GM23338 (cell line): Measurements from ENCODE around the gene RRP9. TPM values are rescaled to one million over a fixed set of nuclear protein-coding genes. Genes with fewer than 3 reads are reported as not detected.

ENCODE experiments used
- ATAC-seq: fragments of 200-7000 bp; cut with Tn5 transposase; 3 replicates; pipeline ENCODE4 v1.9.1; 2020
- DNase-seq: peaks from one replicate; pipeline ENCODE4 v3.0.0-alpha.2; 2015; ENCODE audit warnings: low spot score
- H2AFZ ChIP-seq: fragments of 200-600 bp; sonication (generic); 2 replicates; pipeline ENCODE4 v1.8.0; 2016; ENCODE audit warnings: antibody characterized with exemption, mild to moderate bottlenecking, moderate library complexity
- H3F3A ChIP-seq: fragments of 200-600 bp; sonication (generic); replicated peaks from 2 replicates; pipeline ENCODE4 v1.8.0; 2017; ENCODE audit warnings: antibody characterized with exemption, mixed run types, low read depth
- H3K27ac ChIP-seq: fragments of 200-600 bp; sonication (generic); 2 replicates; pipeline ENCODE4 v1.6.1; 2016; ENCODE audit warnings: low read depth
- H3K27me3 ChIP-seq: fragments of 200-600 bp; sonication (generic); 2 replicates; pipeline ENCODE4 v1.8.0; 2016; ENCODE audit warnings: mild to moderate bottlenecking, mixed run types, moderate library complexity; ENCODE audit not compliant: insufficient read depth
- H3K36me3 ChIP-seq: fragments of 200-600 bp; sonication (generic); 2 replicates; pipeline ENCODE4 v1.8.0; 2016; ENCODE audit warnings: mild to moderate bottlenecking; ENCODE audit not compliant: insufficient read depth
- H3K4me1 ChIP-seq: fragments of 200-600 bp; sonication (generic); 2 replicates; pipeline ENCODE4 v1.8.0; 2016; ENCODE audit warnings: mild to moderate bottlenecking, moderate library complexity; ENCODE audit not compliant: insufficient read depth
- H3K4me2 ChIP-seq: fragments of 200-600 bp; sonication (generic); 2 replicates; pipeline ENCODE4 v1.7.1; 2017; ENCODE audit warnings: mixed run types
- H3K4me3 ChIP-seq: fragments of 200-600 bp; sonication (generic); 2 replicates; pipeline ENCODE4 v1.6.1; 2016; ENCODE audit warnings: mixed run types
- H3K79me2 ChIP-seq: fragments of 200-600 bp; sonication (generic); replicated peaks from 2 replicates; pipeline ENCODE4 v1.8.0; 2017; ENCODE audit warnings: mild to moderate bottlenecking; ENCODE audit not compliant: insufficient read depth
- H3K9me2 ChIP-seq: fragments of 200-600 bp; sonication (generic); 2 replicates; pipeline ENCODE4 v1.8.0; 2017; ENCODE audit not compliant: insufficient read depth
- H4K20me1 ChIP-seq: fragments of 200-600 bp; sonication (generic); replicated peaks from 2 replicates; pipeline ENCODE4 v1.8.0; 2017; ENCODE audit warnings: mild to moderate bottlenecking; ENCODE audit not compliant: insufficient read depth
- H3K27ac Mint-ChIP-seq: 2 replicates; pipeline ENCODE4 v1.8.0; 2020; ENCODE audit warnings: inconsistent platforms, mild to moderate bottlenecking, moderate library complexity, mixed read lengths
- H3K27me3 Mint-ChIP-seq: 3 replicates; pipeline ENCODE4 v1.8.0; 2022; ENCODE audit warnings: low read depth, mild to moderate bottlenecking, moderate library complexity, mixed read lengths, inconsistent platforms; ENCODE audit not compliant: insufficient read depth, poor library complexity
- H3K36me3 Mint-ChIP-seq: 3 replicates; pipeline ENCODE4 v1.8.0; 2021; ENCODE audit warnings: low read depth, mild to moderate bottlenecking, inconsistent platforms, moderate library complexity, mixed read lengths
- H3K4me1 Mint-ChIP-seq: 3 replicates; pipeline ENCODE4 v1.8.0; 2020; ENCODE audit warnings: mild to moderate bottlenecking, inconsistent platforms, mixed read lengths
- H3K4me3 Mint-ChIP-seq: 3 replicates; pipeline ENCODE4 v1.8.0; 2021; ENCODE audit warnings: moderate library complexity, mild to moderate bottlenecking, inconsistent platforms, mixed read lengths
- H3K9me3 Mint-ChIP-seq: 3 replicates; pipeline ENCODE4 v1.8.0; 2020; ENCODE audit warnings: moderate library complexity, mild to moderate bottlenecking, inconsistent platforms, mixed read lengths
- CREB1 ChIP-seq: fragments of 250-450 bp; sonication (Bioruptor Pico); IDR thresholded peaks from 2 replicates; pipeline ENCODE4 v1.5.0; 2020; ENCODE audit warnings: low read depth, mild to moderate bottlenecking, moderate library complexity
- CTCF ChIP-seq, 2 experiments: fragments of 200-600 bp in 1 of 2; sonication (generic) in 1 of 2; conservative IDR thresholded peaks; 2 replicates each; pipeline versions ENCODE4 v1.5.1 to v1.6.1; 2016 to 2017; ENCODE audit warnings: antibody characterized with exemption in 2 of 2, low read depth in 2 of 2, mild to moderate bottlenecking in 2 of 2, moderate library complexity in 1 of 2
- EZH2 ChIP-seq: fragments of 200-600 bp; sonication (generic); IDR thresholded peaks from one replicate; pipeline ENCODE4 v1.8.0; 2017; ENCODE audit warnings: antibody characterized with exemption, mild to moderate bottlenecking, low read depth; ENCODE audit not compliant: unreplicated experiment
- EZH2phosphoT487 ChIP-seq: fragments of 200-600 bp; sonication (generic); IDR thresholded peaks from one replicate; pipeline ENCODE4 v1.8.1; 2018; ENCODE audit warnings: antibody characterized with exemption; ENCODE audit not compliant: unreplicated experiment
- JUNB ChIP-seq: IDR thresholded peaks from one replicate; pipeline ENCODE4 v1.6.1; 2016; ENCODE audit warnings: antibody characterized with exemption; ENCODE audit not compliant: unreplicated experiment
- POLR2AphosphoS5 ChIP-seq: IDR thresholded peaks from 2 replicates; pipeline ENCODE4 v1.6.1; 2016; ENCODE audit warnings: antibody characterized with exemption, low read depth
- ZNF114 ChIP-seq: fragments of 250-450 bp; sonication (Bioruptor Pico); IDR thresholded peaks from 2 replicates; pipeline ENCODE4 v1.5.0; 2020; ENCODE audit warnings: mild to moderate bottlenecking, moderate library complexity
- ZNF331 ChIP-seq: fragments of 250-450 bp; sonication (Bioruptor Pico); IDR thresholded peaks from 2 replicates; pipeline ENCODE4 v1.5.0; 2020; ENCODE audit warnings: low read depth, mild to moderate bottlenecking, moderate library complexity
- polyA plus RNA-seq: library from polyadenylated mRNA; unstranded; fragments of >200 nt; fragmentation: Nextera tagmentation; extraction: Ambion mirVana; gene quantifications from 2 replicates; pipeline ENCODE4 v1.2.1, GENCODE V29; 2016
- total RNA-seq: library from RNA; depleted of rRNA; stranded (reverse); fragments of >200 nt; shearing (Covaris generic); gene quantifications from 2 replicates; pipeline ENCODE4 v1.2.3, GENCODE V29; 2014
- TF ChIP-seq, protein P1 (sequence below): IDR thresholded peaks from one replicate; pipeline ENCODE4 v1.6.1; 2018; ENCODE audit warnings: antibody characterized with exemption; ENCODE audit not compliant: unreplicated experiment
- TF ChIP-seq, protein P2 (sequence below): IDR thresholded peaks from 2 replicates; pipeline ENCODE4 v1.6.1; 2016; ENCODE audit warnings: antibody characterized with exemption

Gene RRP9
- total and polyA plus RNA-seq, 2 experiments from 2014 or later = 62.4 to 68.1 TPM

GRCh38 chr3:51937611-51938450 lies 3.9 kb downstream of the RRP9 start:
- DNase-seq (no peak), ATAC-seq (no peak)
- Mint-ChIP-seq H3K27me3 (peaks cover 11% of the 10 kb centered on the region), H3K9me3 (no peaks in the 10 kb centered on the region), H3K36me3 (peaks cover 75% of the 10 kb centered on the region), H3K4me1 (peaks cover 16% of the 10 kb centered on the region), H3K27ac (no peak overlapping the region), H3K4me3 (no peak overlapping the region)
- H2AFZ ChIP-seq = no peak overlapping the region
- no peak for TF ChIP-seq EZH2phosphoT487
- no peak for TF ChIP-seq POLR2AphosphoS5
- no peak for TF ChIP-seq CTCF (conservative IDR thresholded peaks at IDR 0.05; ENCODE audit: low read depth in 2 of 2)
- no peak for TF ChIP-seq CREB1 (CRISPR knock-in tag)
- TF ChIP-seq ZNF331 (CRISPR knock-in tag) = no peak
- TF ChIP-seq, protein P1, sequence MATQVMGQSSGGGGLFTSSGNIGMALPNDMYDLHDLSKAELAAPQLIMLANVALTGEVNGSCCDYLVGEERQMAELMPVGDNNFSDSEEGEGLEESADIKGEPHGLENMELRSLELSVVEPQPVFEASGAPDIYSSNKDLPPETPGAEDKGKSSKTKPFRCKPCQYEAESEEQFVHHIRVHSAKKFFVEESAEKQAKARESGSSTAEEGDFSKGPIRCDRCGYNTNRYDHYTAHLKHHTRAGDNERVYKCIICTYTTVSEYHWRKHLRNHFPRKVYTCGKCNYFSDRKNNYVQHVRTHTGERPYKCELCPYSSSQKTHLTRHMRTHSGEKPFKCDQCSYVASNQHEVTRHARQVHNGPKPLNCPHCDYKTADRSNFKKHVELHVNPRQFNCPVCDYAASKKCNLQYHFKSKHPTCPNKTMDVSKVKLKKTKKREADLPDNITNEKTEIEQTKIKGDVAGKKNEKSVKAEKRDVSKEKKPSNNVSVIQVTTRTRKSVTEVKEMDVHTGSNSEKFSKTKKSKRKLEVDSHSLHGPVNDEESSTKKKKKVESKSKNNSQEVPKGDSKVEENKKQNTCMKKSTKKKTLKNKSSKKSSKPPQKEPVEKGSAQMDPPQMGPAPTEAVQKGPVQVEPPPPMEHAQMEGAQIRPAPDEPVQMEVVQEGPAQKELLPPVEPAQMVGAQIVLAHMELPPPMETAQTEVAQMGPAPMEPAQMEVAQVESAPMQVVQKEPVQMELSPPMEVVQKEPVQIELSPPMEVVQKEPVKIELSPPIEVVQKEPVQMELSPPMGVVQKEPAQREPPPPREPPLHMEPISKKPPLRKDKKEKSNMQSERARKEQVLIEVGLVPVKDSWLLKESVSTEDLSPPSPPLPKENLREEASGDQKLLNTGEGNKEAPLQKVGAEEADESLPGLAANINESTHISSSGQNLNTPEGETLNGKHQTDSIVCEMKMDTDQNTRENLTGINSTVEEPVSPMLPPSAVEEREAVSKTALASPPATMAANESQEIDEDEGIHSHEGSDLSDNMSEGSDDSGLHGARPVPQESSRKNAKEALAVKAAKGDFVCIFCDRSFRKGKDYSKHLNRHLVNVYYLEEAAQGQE = no peak
- TF ChIP-seq, protein P2, sequence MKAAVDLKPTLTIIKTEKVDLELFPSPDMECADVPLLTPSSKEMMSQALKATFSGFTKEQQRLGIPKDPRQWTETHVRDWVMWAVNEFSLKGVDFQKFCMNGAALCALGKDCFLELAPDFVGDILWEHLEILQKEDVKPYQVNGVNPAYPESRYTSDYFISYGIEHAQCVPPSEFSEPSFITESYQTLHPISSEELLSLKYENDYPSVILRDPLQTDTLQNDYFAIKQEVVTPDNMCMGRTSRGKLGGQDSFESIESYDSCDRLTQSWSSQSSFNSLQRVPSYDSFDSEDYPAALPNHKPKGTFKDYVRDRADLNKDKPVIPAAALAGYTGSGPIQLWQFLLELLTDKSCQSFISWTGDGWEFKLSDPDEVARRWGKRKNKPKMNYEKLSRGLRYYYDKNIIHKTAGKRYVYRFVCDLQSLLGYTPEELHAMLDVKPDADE = no peak
- TF ChIP-seq EZH2 = no peak
- TF ChIP-seq ZNF114 (CRISPR knock-in tag) = no peak
- TF ChIP-seq JUNB = no peak
- H3K27ac ChIP-seq = no peak overlapping the region
- H3F3A ChIP-seq = 0 out of 2 replicates have a peak, but pooled peaks cover 2% of the 10 kb centered on the region
- H3K27me3 ChIP-seq = no peaks in the 10 kb centered on the region
- H3K36me3 ChIP-seq = peaks cover 12% of the 10 kb centered on the region
- H4K20me1 ChIP-seq = peaks cover 12% of the 10 kb centered on the region
- H3K9me2 ChIP-seq = no peaks in the 10 kb centered on the region
- H3K79me2 ChIP-seq = peaks cover 25% of the 10 kb centered on the region
- peaks cover 9% of the 10 kb centered on the region; the same call in 1 of the 2 replicates for H3K4me1 ChIP-seq
- no peak overlapping the region for H3K4me2 ChIP-seq
- no peak overlapping the region for H3K4me3 ChIP-seq
